Activated CD4-positive, CD25-positive, alpha-beta regulatory T cell treated with anti-CD3 and anti-CD28 coated beads, Interleukin-2, amount 50 U/mL, for 16 hours (primary cell): Measurements from ENCODE around the gene NXN.
"Not testable (repeated sequence)": the region's sequence is repeated elsewhere in the genome, so short reads cannot be mapped to it uniquely, and the experiment has no call there.

Source experiments
- DNase-seq: peaks from one replicate; pipeline ENCODE4 v3.0.0-alpha.2; 2020; ENCODE audit warnings: low read depth, low spot score

NXN gene

DNA sequence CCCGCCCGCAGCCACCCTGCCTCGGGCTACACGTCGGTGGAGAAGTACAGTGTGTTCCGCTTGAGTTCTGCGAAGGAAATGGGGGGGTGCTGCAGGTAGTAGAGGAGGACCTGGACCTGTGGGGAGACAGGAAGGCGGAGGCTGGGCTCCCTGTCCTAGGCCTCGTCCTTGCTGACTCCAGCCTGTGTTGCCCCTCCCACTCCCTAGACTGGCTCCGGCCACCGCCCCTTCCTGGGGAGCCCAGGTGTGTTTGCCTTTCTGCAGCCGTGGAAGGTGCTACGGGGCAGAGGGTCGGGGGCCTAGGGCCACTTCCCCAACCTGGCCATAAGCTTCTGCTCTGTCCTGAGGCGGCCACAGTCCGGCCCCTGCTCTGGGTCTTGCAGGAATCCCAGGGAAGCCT is 26.5 kb upstream of the NXN start:
- DNase-seq = no peak

DNA sequence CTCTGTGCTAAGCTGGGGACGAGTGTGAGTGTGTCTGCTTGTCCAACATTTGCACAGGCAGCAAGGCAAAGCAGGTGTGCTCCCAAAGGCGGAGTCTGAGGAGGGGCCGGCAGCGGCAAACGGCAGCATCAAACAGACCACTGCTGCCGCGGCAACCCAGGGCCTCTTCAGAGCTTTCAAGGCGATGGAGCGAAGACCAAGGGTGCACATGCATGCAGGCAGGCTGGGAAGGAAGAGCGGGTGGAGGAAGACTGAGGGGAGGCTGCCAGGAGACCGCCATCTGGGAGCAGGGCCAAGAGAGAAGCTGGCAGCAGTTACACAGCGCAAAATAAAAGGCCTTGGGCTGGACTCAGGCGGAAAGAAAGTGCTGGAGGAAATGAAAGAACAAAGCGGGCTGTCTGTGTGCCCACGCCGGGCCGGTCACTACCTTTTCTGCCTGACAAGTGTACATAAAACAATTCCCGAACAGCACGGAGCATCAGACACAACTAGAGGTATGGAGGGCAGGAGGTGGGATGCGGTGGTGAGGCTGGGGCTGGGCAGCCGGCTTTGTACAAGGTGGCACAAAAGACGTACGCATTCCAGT is 25.9 kb upstream of the NXN start:
- DNase-seq = no peak

DNA sequence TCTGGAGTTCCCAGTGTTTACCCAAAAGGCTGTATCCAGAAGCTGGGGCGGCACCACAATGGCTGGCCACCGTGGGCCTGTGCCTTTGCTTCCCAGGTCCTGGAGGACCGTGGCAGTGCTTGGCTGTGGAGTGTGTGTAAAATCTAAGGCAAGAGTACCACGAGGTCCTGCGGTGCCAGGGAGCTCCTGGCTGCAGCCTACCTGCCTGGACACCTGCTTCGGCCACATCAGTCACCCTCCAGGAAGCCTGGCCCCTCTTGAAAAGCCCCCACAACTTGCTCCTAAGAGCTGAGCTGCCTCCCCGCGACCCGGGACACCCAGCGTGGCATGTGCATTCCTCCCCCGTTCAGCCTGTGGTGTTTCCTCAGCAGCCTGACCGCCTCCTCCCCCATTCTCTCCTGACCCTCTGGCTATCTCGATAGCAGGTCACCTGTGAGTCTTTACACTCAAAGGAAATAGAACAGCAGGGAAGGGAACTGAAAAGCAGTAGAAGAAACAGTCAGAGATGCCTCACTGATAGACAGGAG is 25.3 kb upstream of the NXN start:
- no peak for DNase-seq

DNA sequence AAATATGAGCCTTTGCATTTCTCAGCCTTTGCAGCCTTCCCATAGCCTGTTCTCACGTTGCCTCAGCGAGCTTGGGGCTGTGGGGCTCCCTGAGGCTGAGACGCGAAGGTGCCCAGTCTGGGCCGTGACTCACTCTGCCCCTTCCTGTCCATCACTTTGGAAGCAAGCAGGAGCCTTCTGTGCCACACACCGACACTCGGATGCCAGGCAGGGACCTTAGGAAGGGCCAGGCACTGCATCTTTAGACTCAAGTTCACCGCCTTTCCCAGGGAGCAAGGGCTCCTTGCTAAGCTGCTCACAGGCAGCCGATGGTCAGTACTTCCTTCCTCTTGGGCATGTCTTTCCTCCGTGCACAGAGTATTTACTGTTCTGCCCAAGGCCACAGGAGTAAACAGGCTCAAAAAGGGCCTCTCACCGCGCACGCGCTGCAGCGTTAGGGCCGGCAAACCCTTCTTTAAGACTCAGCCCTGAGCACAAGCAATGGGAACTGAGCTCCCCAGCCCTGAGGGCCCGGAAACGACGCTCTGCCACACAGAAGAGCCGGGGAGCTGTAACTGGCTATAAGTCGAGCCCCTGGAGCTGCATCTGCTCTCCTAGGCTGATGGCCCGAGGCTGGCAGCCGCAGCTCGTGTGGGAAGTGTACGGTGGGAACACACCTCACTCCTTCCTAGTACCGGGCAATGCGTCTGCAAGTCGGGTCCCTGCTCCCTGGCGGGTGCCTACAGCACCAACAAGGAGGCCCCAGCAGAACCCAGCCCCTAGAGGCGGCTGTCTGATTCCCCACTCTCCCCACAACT is 24.6 kb upstream of the NXN start:
- DNase-seq = no peak

DNA sequence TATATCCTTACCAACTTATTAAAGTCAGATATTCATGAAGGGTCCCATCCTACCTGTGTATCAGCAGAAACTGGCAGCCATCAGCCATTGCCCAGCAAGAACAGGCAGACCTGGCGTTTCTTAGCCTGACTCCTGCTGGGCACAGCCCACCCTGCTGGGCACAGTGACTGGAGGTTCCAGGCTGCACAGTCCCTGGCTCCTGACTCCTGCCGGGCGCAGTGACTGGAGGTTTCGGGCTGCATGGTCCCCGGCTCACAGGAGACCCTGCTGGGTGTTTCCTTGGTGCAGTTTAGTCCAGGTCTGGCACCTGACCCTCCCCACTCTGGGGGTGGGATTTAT is 24.0 kb upstream of the NXN start:
- no peak for DNase-seq

DNA sequence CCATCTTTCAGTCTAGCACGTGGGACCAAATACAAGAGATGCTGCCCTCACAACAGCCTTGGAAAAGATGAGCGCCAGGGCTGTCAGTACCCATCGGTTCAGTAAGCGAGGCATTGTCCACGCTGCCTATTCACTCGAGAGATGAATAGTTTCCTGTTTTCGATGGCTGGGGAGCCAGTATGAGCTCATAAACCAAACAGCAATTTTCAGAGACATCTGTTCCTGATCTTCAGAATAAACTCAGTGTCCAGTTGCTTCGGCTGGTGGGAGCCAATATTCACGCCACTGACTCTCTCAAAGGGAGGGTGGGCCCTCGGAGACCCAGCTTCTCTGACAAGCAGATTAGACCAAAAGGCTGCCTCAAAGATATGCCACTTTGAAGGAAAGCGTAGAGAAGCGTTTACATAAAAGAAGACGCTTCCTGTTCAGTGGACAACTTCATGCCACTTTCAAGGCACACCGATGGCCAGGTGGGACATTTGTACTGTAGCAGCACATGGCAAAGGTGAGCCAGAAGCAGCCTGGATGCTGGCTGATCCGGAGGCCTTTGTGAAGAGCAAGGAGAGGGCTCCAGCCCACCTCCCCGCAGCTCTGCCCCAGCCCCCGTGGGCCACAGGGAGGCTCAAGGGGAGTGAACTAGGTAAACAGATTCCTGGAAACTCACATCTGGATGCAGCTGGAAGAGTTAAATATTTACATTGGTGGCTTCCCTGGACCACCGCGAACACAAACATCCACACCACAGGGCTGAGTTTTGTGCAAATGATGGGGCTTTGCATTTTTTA is 23.4 kb upstream of the NXN start:
- DNase-seq = no peak

DNA sequence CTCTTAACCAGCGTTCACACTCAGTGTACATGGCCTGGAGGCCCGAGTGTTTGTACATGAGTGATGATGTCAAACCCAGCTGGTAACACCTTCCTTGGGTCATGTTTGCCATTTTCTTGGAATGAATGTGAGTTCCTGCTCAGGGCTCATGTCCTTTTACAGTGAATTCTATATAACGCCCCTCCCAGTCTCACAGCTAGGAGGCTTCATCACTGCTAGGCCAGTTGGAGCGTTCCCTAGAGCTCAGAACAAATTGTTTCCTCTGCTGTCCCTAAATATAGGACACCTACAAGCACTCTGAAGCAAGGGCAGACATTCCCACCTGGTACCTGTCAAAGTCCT is 22.8 kb upstream of the NXN start:
- DNase-seq = no peak

DNA sequence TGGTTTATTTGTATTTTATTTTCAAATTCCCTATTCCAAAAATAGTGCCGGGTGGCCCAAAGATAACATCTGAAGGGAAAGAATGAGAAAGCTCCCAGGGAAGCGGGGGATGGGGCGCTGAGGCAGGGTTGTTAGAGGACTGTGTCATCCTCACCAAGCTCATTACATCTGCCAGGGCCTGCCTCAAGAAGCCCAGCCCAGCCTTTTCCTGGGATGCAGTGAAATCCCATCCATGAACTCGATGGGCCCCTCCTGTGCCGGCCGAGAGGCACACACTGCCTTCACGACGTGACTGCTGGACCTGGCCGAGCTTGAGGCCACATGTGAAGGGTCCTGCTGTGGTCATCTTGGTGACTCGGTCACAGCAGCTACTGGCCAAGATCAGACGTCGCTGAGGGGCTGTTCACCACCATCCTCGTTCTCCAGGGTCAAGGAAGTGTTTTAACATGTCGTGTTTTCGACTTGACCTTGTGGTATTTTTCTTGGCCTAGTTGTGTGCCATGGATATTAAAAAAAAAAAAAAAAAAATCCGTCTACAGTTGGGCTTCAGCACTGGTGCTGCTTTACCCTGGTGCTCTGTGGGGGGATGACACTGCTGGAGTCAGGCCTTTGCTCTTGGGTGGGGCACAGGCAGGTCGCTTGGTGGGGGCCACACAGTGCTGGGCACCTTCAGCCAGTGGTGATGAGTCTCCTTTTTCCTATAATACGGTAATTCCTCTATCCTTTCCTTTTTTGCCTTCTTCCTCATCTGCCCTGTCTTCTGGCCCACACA is 22.2 kb upstream of the NXN start:
- no peak for DNase-seq

DNA sequence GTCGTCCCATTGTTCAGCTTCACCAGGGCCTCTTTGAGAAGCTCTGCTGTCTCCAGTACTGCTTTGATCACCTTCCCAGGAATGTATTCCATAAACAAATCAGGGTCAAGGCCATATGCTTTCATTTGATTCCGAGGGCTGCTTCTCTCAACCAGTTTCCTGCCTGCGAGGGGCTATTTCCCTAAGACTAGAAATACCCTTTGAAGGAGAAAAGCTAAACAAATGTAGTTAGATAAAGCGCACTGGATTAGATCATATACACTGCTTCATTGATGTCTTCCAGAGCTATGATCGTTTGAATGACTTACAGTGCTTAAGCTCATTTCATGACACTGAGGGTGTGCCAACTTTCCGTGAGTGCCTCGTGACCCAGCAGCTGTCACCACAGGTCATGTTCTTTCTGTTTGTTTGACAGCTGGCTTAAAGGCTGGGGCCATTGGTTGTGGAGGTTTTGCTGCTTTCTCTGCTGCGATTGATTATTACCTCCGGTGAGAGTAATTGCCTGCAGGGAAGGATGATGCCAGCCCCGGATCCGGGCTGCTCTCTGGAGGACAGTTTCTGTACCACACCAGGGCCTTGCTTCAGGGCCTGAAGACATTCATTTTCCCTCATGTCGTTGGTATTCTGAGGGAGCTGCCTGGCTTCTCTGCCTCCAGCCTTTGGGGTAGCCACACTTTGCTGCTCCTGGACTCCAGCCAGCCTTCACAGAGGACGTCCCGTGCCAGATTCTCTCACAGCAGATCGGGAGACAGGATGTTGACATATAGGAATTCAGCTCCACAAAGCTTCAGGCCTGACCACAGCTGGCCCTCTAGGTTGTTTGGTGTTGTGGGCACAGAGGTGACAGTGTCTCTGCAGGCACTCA is 21.3 kb upstream of the NXN start:
- DNase-seq = no peak

DNA sequence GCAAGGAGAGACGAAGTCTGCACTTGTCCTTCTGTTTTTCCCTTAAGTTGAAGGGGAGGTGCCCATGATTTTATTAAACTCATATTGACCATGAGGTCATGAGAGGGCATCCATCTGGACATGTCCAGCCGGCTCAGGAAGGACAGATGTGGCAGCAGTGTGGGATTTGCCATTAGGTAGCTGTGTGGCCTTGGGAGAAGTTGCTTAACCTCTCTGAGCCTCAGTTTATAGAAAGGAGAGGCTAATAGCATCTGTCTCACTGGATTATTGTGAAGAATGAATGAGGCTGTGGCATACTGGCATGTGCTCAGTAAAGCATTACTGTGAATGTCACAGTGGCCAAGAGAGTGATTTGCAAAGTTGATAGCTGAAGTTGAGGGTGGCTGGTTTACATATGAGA is 18.5 kb upstream of the NXN start:
- DNase-seq = no peak

DNA sequence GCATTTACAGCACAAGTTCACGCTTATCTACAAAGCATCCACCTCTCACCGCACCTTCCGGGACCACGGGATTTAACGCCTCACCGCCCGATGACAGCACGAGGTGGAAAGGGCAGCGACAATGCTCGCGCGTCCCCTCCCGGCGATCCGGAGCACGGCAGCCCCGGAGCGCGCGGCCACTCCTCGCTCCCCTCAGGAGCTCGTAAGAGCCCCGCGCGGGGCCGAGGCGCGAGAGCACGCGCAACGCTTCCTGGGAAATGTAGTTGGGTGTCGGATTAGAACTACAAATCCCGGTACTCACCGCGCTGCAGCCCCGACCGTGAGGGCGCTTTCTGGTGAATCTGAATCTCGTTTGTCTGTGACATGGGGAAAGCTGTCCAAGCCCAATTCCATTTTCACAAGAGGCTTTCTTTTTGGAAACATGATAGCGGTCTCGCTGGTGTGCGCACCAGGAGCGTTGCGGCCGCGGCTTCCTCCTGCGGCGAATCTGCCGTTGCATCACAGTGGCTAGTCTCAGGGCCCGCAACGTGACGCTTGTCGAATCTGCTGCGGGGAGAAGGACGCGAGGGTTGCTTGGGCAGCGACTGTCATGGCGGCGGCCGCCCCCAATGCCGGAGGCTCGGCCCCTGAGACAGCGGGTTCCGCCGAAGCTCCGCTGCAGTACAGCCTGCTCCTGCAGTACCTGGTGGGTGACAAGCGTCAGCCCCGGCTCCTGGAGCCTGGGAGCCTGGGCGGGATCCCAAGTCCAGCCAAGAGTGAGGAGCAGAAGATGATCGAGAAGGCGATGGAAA is 17.2 kb upstream of the NXN start, which contains the start of gene TIMM22:
Gene TIMM22, plus strand, starts transcription at position 576 of the 791 bp plus-strand sequence. Its CDS starts 14 bp downstream, at position 590.
- DNase-seq = peak; percentile 89

DNA sequence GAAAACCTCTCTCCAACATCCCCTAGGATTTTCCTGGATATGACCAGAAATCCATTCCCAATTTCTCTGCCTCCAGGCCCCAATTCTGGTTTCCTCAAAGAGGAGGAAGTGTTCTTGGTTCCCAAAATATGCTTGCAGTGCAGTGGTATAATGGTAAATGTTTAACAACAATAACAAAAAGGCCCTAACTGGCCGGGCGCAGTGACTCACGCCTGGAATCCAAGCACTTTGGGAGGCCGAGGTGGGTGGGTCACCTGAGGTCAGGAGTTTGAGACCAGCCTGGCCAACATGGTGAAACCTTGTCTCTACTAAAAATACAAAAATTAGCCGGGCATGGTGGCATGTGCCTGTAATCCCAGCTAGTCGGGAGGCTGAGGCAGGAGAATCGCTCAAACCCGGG is 15.7 kb upstream of the NXN start:
- not testable (repeated sequence) for DNase-seq

DNA sequence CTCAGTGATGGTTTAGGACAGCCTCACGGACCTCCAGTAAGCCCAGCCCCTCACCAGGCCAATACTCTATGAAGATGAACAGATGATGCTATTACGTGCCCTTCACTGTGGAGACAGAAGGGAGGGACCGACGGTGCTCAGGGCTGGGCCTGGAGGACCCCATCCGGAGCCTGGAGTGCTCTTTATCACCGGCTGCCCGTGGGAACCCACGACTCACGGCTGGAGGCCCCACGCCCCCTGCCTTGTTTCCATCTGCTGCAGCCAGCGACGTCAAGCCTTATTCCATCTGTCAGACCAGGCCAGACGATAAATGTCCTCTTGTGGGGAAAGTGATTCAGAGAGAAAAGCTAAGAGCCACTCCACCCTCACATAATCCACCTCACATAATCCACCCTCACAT is 13.4 kb upstream of the NXN start:
- no peak for DNase-seq

DNA sequence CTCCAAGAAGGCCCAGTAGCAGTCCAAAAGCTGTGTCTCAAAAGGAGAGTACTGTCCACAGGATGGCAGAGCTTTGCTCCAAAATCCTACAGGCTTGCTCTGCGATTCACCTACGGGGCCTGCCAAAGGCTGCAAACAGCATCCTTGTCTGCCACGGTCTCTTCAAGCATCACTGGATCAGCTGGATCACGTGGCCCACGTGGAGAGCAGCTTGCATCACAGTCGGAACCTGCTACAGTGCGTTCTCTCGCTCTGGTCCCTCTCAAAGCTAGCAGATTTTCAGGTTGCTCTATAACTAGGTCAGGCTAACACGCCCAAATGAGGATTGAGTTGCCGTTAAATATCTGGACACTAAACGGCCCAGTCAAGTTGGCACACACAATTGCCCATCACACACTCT is 9.0 kb upstream of the NXN start:
- no peak for DNase-seq

DNA sequence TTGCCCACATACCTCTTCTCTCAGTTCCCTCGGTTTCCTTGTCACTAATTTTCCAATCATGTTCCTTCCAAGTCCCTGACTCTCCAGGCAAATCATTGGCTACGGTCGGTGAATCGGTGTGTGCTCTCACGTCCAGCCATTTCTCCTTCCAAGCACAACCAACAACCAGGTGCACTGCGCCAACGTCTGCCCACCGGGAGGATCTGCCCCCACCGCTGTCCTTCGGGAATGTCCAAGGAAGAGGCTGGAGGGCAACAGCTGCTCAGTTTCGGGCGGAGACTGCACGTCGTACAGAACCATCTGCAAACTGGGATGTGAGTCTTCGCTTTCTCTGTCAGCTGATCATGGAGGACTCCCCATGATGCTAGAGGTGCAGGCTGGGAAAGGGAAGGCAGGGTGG is 8.4 kb upstream of the NXN start:
- no peak for DNase-seq

DNA sequence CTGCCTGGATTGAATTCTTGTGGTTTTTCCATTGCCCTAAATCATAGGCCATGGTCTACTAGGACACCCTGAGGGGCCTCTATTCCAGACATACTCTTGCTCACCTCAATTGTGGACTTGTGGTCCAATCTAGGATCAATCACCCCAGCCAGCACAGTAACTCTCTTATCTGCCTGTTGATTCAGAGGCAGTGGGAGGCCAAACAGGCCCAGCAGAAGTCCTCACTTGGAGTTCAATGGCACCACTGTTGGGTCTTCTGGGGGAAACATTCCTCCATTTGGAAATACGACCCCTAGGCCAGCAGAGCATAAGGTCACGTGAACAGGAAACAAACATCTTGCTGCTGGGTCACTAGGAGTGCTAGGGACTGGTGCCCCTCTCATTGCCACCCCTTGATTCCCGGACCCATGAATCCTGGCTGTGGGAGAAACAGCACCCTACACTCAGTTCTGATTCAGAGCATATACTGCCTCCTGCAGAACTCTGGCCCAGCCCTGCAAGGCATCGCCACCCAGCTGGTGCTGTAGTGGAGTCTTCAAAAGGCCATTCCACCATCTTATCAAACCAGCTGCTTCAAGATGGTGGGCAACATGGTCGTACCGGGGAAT is 6.8 kb upstream of the NXN start:
- DNase-seq = no peak

DNA sequence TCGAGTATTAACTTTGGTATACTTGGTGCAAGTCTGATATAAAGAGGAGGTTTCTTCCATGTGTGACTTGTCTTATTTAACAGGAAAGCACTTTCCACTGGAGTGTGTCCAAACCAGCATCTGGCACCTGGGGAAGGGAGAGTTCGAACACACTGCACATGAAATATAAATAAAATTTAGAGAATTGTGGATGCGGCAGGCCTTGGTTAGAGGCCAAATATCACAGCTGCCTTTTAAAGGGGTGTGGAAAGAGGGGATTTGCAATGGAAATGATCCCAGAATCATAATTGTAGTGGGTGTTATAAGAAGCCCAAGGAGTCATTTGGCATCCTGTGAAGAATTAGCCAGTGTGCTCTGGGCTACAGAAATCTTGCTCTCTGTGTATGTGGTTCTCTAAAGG is 4.3 kb upstream of the NXN start:
- DNase-seq = no peak

DNA sequence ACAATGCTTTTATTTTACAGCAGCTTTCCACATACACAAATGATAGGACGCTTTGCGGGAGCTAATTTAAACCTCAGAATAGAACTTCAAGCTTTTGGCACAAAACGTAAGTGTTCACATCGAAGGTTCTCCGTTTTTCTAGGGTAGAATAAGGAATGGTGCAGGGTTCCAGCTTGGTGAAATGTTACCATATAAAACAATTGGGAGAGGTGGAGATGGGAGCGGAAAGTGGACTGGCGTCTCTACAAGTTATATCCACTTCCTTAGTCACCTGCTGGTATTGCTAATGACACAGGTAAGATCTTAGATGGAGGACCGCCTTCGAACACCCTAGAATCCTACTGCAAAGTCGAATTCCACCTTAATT is 1.7 kb upstream of the NXN start:
- DNase-seq = no peak

DNA sequence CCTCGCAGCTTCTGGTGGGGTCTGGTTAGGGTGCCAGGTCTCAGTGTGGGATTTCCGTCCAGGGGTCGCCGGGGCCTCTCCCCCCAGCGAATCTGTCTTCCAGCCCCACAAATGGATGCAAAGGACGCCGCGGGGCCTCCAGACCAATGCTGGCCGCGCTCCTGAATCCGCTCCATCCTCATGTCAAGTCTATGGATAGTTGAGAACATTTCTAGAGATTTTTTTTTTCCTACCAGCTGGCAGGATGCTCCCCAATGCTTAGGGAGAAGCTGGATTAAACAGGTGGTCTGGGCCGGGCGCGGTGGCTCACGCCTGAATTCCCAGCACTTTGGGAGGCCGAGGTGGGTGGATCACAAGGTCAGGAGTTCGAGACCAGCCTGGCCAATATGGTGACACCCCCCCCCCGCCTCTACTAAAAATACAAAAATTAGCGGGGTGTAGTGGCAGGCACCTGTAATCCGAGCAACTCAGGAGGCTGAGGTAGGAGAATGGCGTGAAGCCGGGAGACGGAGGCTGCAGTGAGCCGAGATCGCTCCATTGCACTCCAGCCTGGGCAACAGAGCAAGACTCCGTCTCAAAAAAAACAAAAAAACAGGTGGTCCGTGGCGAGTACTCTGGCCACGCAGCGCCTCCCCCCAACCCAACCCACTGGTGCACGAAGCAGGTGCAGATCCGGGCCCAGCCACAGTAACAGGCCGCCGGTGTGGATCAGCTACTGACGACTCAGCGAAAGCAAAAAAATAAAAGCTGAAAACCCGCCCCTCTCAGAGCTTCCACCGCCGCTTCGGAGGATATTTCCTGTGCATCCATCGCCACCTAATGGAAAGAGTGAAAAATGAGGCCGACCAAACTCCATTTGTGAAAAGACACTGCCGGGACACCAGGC is 1.1 kb upstream of the NXN start:
- DNase-seq = peak; percentile 58
